Lung (tissue), 12 donors: ENCODE measurements around the gene ATP5MC2. TPM values are rescaled to one million over a fixed set of nuclear protein-coding genes. Genes with fewer than 3 reads are reported as not detected.

Experiments
- ATAC-seq: fragments of 200-7000 bp; cut with Tn5 transposase; one replicate; pipeline ENCODE4 v1.9.1; 2020; ENCODE audit warnings: moderate number of reproducible peaks; ENCODE audit not compliant: insufficient read depth, low FRiP score
- DNase-seq, 3 donors: peaks; one replicate each; pipeline ENCODE4 v3.0.0-alpha.2; 2013 to 2017
- H3K27ac ChIP-seq, 2 donors: one replicate each; pipeline ENCODE4 v1.5.1; 2013; ENCODE audit warnings: mild to moderate bottlenecking in 2 of 2, moderate library complexity in 2 of 2, control low read depth in 1 of 2, inconsistent platforms in 1 of 2, low read depth in 1 of 2, low read length in 1 of 2
- H3K27me3 ChIP-seq, 3 donors: one replicate each; pipeline ENCODE4 v1.5.1; 2013; ENCODE audit warnings: low read length in 2 of 3; ENCODE audit not compliant: control insufficient read depth in 3 of 3, insufficient read depth in 3 of 3
- H3K36me3 ChIP-seq, 4 donors: one replicate each; pipeline ENCODE4 v1.5.1; 2013; ENCODE audit warnings: low read length in 4 of 4, mild to moderate bottlenecking in 1 of 4, moderate library complexity in 1 of 4; ENCODE audit not compliant: control insufficient read depth in 4 of 4, insufficient read depth in 4 of 4
- H3K4me1 ChIP-seq, 5 donors: one replicate each; pipeline ENCODE4 v1.5.1; 2013; ENCODE audit warnings: low read length in 5 of 5, mild to moderate bottlenecking in 2 of 5, moderate library complexity in 1 of 5; ENCODE audit not compliant: control insufficient read depth in 5 of 5, insufficient read depth in 5 of 5
- H3K4me3 ChIP-seq: one replicate; pipeline ENCODE4 v1.5.1; 2013; ENCODE audit warnings: mild to moderate bottlenecking, control low read depth, moderate library complexity
- H3K9ac ChIP-seq, 2 donors: one replicate each; pipeline ENCODE4 v1.5.1; 2013; ENCODE audit warnings: low read length in 2 of 2, control low read depth in 1 of 2; ENCODE audit not compliant: insufficient read depth in 1 of 2
- H3K9me3 ChIP-seq, 4 donors: one replicate each; pipeline ENCODE4 v1.5.1; 2013; ENCODE audit warnings: low read length in 3 of 4, mild to moderate bottlenecking in 1 of 4, moderate library complexity in 1 of 4; ENCODE audit not compliant: control insufficient read depth in 4 of 4, insufficient read depth in 3 of 4
- WGBS, 2 donors: extraction: QIAGEN DNeasy Blood & Tissue Kit; methylation state at CpG; one replicate each; pipeline ENCODE4 v1.1.7; 2013; 5-methylcytosine and 5-hydroxymethylcytosine counted together
- polyA plus RNA-seq, 2 donors: library from polyadenylated mRNA; stranded (reverse); fragments of 200-250 nt; gene quantifications; one replicate each; pipeline ENCODE4 v1.2.1, GENCODE V29; 2013
- total RNA-seq, 2 donors: library from RNA; depleted of rRNA in 1 of 2; stranded (reverse); fragments of >200 nt in 1 of 2; gene quantifications; one replicate each; pipeline ENCODE4 v1.2.1, GENCODE V29; 2014 to 2021
- TF ChIP-seq, protein P1 (sequence below): IDR thresholded peaks from 2 replicates; pipeline ENCODE4 v1.5.1; 2012; ENCODE audit warnings: mild to moderate bottlenecking; ENCODE audit errors: control extremely low read depth, extremely low read depth
- donor health status: control.
- donor health status: control.
- donor health status: Bipolar disorder and iron deficiency.
- donor health status: healthy.
- donor health status: DM: yes; HTN: yes; CAD: no.

The ATP5MC2 gene
- total and polyA plus RNA-seq, 4 donors = 143 to 582 (median 320) TPM

DNA sequence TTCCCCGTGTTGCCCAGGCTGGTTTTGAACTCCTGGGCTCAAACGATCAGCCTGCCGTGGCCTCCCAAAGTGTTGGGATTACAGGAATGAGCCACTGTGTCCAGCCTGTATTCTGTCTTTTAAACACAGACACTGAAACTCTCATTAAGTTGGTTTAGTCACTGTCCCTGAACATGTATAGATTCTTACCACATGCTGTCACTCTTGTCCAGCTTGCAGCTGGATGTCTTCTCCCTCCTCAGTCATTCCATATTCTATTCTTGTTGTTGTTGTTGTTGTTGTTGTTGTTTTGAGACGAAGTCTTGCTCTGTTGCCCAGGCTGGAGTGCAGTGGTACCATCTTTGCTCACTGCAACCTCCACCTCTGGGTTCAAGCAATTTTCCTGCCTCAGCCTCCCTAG lies 12.3 kb upstream of the ATP5MC2 start:
- TF ChIP-seq, protein P1, sequence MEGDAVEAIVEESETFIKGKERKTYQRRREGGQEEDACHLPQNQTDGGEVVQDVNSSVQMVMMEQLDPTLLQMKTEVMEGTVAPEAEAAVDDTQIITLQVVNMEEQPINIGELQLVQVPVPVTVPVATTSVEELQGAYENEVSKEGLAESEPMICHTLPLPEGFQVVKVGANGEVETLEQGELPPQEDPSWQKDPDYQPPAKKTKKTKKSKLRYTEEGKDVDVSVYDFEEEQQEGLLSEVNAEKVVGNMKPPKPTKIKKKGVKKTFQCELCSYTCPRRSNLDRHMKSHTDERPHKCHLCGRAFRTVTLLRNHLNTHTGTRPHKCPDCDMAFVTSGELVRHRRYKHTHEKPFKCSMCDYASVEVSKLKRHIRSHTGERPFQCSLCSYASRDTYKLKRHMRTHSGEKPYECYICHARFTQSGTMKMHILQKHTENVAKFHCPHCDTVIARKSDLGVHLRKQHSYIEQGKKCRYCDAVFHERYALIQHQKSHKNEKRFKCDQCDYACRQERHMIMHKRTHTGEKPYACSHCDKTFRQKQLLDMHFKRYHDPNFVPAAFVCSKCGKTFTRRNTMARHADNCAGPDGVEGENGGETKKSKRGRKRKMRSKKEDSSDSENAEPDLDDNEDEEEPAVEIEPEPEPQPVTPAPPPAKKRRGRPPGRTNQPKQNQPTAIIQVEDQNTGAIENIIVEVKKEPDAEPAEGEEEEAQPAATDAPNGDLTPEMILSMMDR = no peak
- WGBS, 2 donors = 90 to 91% methylated on average over 4 of the region's 4 CpGs
- ATAC-seq (no peak), DNase-seq (no peak)
- no peaks in the 10 kb centered on the region for H3K9me3 ChIP-seq
- H3K27ac ChIP-seq = no peak overlapping the region
- H3K9ac ChIP-seq = no peak overlapping the region
- H3K4me1 ChIP-seq = peaks cover 0 to 13% (median 1%) of the 10 kb centered on the region in 5 donors
- no peaks in the 10 kb centered on the region for H3K36me3 ChIP-seq
- H3K4me3 ChIP-seq = no peak overlapping the region
- peaks cover 0 to 15% (median 4%) of the 10 kb centered on the region in 3 donors for H3K27me3 ChIP-seq

DNA sequence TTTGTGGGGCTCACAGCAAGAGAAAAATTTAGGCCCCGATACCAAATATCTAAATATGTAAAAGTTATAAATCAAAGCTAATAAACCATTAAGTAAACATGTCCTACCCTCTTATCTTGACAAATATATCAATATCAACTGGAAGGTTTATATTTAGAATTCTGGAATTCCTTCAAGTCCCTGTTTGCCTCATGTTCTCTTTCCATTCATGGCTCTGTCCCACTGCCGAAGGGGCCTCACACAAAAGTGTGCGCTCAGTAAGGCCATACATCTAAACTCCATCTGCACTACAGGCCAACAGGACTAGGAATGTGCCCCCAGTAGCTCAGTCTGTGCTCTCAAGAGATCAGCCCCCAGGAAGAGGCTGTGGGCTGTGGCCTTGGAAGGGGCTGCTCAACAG lies 10.6 kb upstream of the ATP5MC2 start:
- ATAC-seq = no peak
- Histone ChIP-seq H3K27ac (no peak overlapping the region), H3K27me3 (peaks cover 0 to 7% (median 0%) of the 10 kb centered on the region in 3 donors), H3K4me3 (no peak overlapping the region), H3K36me3 (no peaks in the 10 kb centered on the region), H3K4me1 (peaks cover 0 to 13% (median 1%) of the 10 kb centered on the region in 5 donors), H3K9me3 (no peaks in the 10 kb centered on the region), H3K9ac (no peak overlapping the region)
- peak in 2 of 3 donors; percentile 43 to 61 for DNase-seq
- 53 to 91% methylated on average over 3 of the region's 3 CpGs for WGBS, 2 donors
- TF ChIP-seq, protein P1 = no peak

DNA sequence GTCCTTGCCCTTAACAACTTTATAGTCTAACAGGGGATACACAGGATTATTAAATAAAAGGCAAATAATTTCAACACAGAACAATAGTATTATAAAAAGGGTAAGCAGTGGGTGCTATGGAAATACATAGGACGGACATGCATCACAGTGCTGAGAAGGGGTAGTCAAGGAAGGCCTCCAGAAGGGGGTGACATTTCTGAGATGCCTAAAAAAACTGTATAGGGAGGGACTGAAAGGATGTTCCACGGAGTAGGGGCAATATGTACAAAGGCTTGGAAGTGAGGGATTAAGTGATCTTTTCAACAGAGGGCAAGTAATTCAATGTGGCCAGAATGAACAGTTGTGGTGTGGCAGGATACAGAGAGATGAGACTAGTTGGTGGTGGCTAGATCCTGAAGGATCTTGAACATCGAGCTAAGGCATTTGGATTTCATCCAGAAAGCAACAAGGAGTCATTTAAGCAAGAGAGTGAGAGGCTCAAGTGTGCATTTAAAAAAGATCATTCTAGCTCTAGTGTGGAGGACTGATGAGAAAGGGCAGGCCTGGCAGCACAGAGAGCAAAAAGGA lies 8.9 kb upstream of the ATP5MC2 start:
- H3K4me3 ChIP-seq = no peak overlapping the region
- H3K36me3 ChIP-seq = no peaks in the 10 kb centered on the region
- no peaks in the 10 kb centered on the region for H3K9me3 ChIP-seq
- WGBS, 2 donors = 74 to 92% methylated on average over 3 of the region's 3 CpGs
- no peak overlapping the region for H3K27ac ChIP-seq
- peaks cover 0 to 5% (median 0%) of the 10 kb centered on the region in 3 donors for H3K27me3 ChIP-seq
- TF ChIP-seq, protein P1 = no peak
- H3K9ac ChIP-seq = no peak overlapping the region
- ATAC-seq (no peak), DNase-seq (no peak)
- peaks cover 0 to 13% (median 1%) of the 10 kb centered on the region in 5 donors for H3K4me1 ChIP-seq

DNA sequence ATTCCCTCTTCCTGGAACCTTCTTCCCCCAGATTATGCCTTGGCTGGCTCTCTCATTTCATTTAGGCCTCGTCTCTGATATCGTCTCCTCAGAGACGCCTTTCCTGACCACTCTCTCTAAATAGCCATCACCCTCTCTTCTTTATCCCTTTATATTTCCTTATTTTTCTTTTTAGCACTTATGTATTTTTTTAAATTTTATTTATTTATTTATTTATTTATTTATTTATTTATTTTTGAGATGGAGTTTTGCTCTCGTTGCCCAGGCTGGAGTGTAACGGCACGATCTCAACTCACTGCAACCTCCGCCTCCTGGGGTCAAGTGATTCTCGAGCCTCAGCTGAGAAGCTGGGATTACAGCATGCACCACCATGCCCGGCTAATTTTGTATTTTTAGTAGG lies 8.1 kb upstream of the ATP5MC2 start:
- DNase-seq (no peak), ATAC-seq (no peak)
- Histone ChIP-seq H3K36me3 (no peaks in the 10 kb centered on the region), H3K9me3 (no peaks in the 10 kb centered on the region), H3K27me3 (no peaks in the 10 kb centered on the region), H3K4me3 (no peak overlapping the region), H3K27ac (no peak overlapping the region), H3K4me1 (peaks cover 0 to 13% (median 1%) of the 10 kb centered on the region in 5 donors), H3K9ac (no peak overlapping the region)
- WGBS, 2 donors = 92 to 96% methylated on average over 9 of the region's 9 CpGs
- TF ChIP-seq, protein P1 = no peak
